Neuronal stem cell (in vitro differentiated cells): ENCODE results near the gene MCHR1.
A peak's percentile ranks its signal among the peaks of the same experiment; 100 is the strongest.

Source experiments
- DNase-seq: peaks from one replicate; pipeline ENCODE4 v3.0.0-alpha.2; 2013; ENCODE audit warnings: low spot score
- H2AFZ ChIP-seq: one replicate; pipeline ENCODE4 v1.6.1; 2013; ENCODE audit warnings: mild to moderate bottlenecking, low read length, inconsistent platforms
- H2AK5ac ChIP-seq: 2 replicates; pipeline ENCODE4 v1.6.1; 2013; ENCODE audit warnings: low read depth, mild to moderate bottlenecking, inconsistent platforms, low read length, moderate library complexity, mixed read lengths
- H2BK120ac ChIP-seq: 2 replicates; pipeline ENCODE4 v1.6.1; 2013; ENCODE audit warnings: low read depth, mild to moderate bottlenecking, inconsistent platforms, low read length, moderate library complexity, mixed read lengths
- H2BK12ac ChIP-seq: one replicate; pipeline ENCODE4 v1.6.1; 2013; ENCODE audit warnings: low read length, inconsistent platforms
- H2BK15ac ChIP-seq: 2 replicates; pipeline ENCODE4 v1.6.1; 2013; ENCODE audit warnings: mild to moderate bottlenecking, low read length, inconsistent platforms, mixed read lengths
- H2BK5ac ChIP-seq: one replicate; pipeline ENCODE4 v1.6.1; 2013; ENCODE audit warnings: inconsistent platforms, mild to moderate bottlenecking, low read length, moderate library complexity
- H3K14ac ChIP-seq: one replicate; pipeline ENCODE4 v1.6.1; 2013; ENCODE audit warnings: low read length, inconsistent platforms
- H3K18ac ChIP-seq: 2 replicates; pipeline ENCODE4 v1.6.1; 2013; ENCODE audit warnings: low read length, inconsistent platforms
- H3K23ac ChIP-seq: 2 replicates; pipeline ENCODE4 v1.6.1; 2013; ENCODE audit warnings: low read depth, mild to moderate bottlenecking, mixed read lengths, low read length, inconsistent platforms; ENCODE audit not compliant: poor library complexity
- H3K27ac ChIP-seq: replicated peaks from 3 replicates; pipeline ENCODE4 v1.5.1; 2013; ENCODE audit warnings: low read length, inconsistent platforms
- H3K27me3 ChIP-seq, 3 experiments: 2 replicates each; pipeline ENCODE4 v1.6.1; 2013; ENCODE audit warnings: low read length in 3 of 3, mild to moderate bottlenecking in 2 of 3, inconsistent platforms in 1 of 3, low read depth in 1 of 3, mixed read lengths in 1 of 3, moderate library complexity in 1 of 3; ENCODE audit not compliant: control insufficient read depth in 3 of 3, insufficient read depth in 3 of 3
- H3K36me3 ChIP-seq, 2 donors: replicated peaks in 1 of 2; 2 replicates each; pipeline ENCODE4 v1.6.1; 2013; ENCODE audit warnings: low read length in 2 of 2; ENCODE audit not compliant: control insufficient read depth in 2 of 2, insufficient read depth in 2 of 2
- H3K4ac ChIP-seq: 2 replicates; pipeline ENCODE4 v1.6.1; 2013; ENCODE audit warnings: inconsistent platforms, mild to moderate bottlenecking, low read length, moderate library complexity
- H3K4me1 ChIP-seq, 2 donors: 1 replicate in 1 of 2; 2 replicates in 1 of 2; pipeline ENCODE4 v1.6.1; 2013; ENCODE audit warnings: low read length in 2 of 2, low read depth in 1 of 2; ENCODE audit not compliant: control insufficient read depth in 2 of 2, insufficient read depth in 1 of 2
- H3K4me2 ChIP-seq: one replicate; pipeline ENCODE4 v1.6.1; 2013; ENCODE audit warnings: mild to moderate bottlenecking, low read length, inconsistent platforms; ENCODE audit not compliant: insufficient read depth, poor library complexity, severe bottlenecking
- H3K4me3 ChIP-seq, 2 donors: 2 replicates each; pipeline ENCODE4 v1.5.1; 2013; ENCODE audit warnings: low read length in 2 of 2, mild to moderate bottlenecking in 2 of 2, inconsistent platforms in 1 of 2, moderate library complexity in 1 of 2
- H3K79me1 ChIP-seq: one replicate; pipeline ENCODE4 v1.6.1; 2013; ENCODE audit warnings: low read depth, mild to moderate bottlenecking, inconsistent platforms, low read length, moderate library complexity
- H3K9ac ChIP-seq: one replicate; pipeline ENCODE4 v1.6.1; 2013; ENCODE audit warnings: mild to moderate bottlenecking, low read depth, low read length, inconsistent platforms; ENCODE audit not compliant: poor library complexity
- H3K9me3 ChIP-seq, 2 donors: replicated peaks in 1 of 2; 2 replicates each; pipeline versions ENCODE3 to v1.6.1; 2013; ENCODE audit warnings: low read length in 2 of 2, mild to moderate bottlenecking in 2 of 2, inconsistent platforms in 1 of 2, low read depth in 1 of 2, mixed read lengths in 1 of 2, moderate library complexity in 1 of 2; ENCODE audit not compliant: control insufficient read depth in 2 of 2, insufficient read depth in 1 of 2
- H4K8ac ChIP-seq: one replicate; pipeline ENCODE4 v1.6.1; 2013; ENCODE audit warnings: low read depth, mild to moderate bottlenecking, inconsistent platforms, low read length, moderate library complexity
- H4K91ac ChIP-seq: one replicate; pipeline ENCODE4 v1.6.1; 2013; ENCODE audit warnings: low read length, low read depth, mild to moderate bottlenecking, inconsistent platforms; ENCODE audit not compliant: poor library complexity
- WGBS, 2 donors: extraction: QIAGEN DNeasy Blood & Tissue Kit; methylation state at CpG; one replicate each; pipeline ENCODE4 v1.1.7; 2013; ENCODE audit warnings: missing lambda C conversion rate in 2 of 2, mixed read lengths in 1 of 2; ENCODE audit not compliant: insufficient read length in 2 of 2, insufficient replicate concordance in 1 of 2; ENCODE audit errors: extremely low coverage in 2 of 2; 5-methylcytosine and 5-hydroxymethylcytosine counted together

MCHR1 gene

DNA sequence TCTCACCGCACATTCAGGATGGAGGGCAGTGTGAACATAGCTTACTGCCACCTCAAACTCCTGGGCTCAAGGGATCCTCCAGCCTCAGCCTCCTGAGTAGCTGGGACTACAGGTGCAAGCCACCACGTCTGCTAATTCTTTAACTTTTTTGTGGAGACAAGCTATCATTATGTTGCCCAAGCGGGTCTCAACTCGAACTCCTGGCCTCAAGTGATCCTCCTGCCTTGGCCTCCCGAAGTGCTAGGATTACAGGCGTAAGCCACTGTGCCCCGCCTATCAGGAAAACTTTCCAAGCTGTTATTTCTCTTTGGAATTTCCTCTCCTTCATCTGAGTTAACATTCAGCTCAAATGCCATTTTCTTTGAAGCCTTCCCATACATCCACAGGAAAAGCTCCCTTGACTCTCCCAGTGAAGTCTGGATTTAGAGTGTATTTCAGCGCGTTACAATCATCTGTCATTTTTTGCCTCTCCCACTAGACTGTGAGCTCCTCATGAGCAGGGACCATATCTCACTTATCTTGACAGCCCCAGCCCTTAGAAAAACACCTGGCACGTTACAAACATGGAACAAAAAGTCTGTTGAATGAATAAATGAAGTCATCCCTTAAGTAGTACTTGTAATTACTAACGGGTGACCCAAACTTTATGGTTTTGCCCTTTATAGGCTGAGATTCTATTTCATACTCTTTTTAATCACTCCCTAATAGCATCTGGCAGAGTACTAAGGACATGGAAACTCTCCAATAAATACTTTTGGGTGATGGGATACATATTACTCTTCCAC, 45.0 kb upstream of the MCHR1 start:
- no CpG with 5 or more reads among the region's 11 CpGs for WGBS, 2 donors
- H2BK12ac ChIP-seq: no peak overlapping the region
- H3K4ac ChIP-seq: no peak overlapping the region
- H2BK15ac ChIP-seq: no peak overlapping the region
- peaks cover 0 to 18% of the 10 kb centered on the region in 2 donors for H3K9me3 ChIP-seq
- H3K23ac ChIP-seq: no peak overlapping the region
- H3K4me1 ChIP-seq: peaks cover 5 to 12% of the 10 kb centered on the region in 2 donors
- H2BK120ac ChIP-seq: no peak overlapping the region
- no peak overlapping the region for H3K18ac ChIP-seq
- no peak for DNase-seq
- H2AFZ ChIP-seq: no peak overlapping the region
- H3K4me2 ChIP-seq: no peak overlapping the region
- H4K8ac ChIP-seq: no peak overlapping the region
- H2AK5ac ChIP-seq: no peak overlapping the region
- no peaks in the 10 kb centered on the region for H3K27me3 ChIP-seq
- no peak overlapping the region for H3K27ac ChIP-seq
- no peak overlapping the region for H3K9ac ChIP-seq
- peaks cover 12% of the 10 kb centered on the region for H3K79me1 ChIP-seq
- H3K4me3 ChIP-seq: no peak overlapping the region
- H2BK5ac ChIP-seq: no peak overlapping the region
- H3K36me3 ChIP-seq: no peaks in the 10 kb centered on the region
- H4K91ac ChIP-seq: no peak overlapping the region
- no peak overlapping the region for H3K14ac ChIP-seq

DNA sequence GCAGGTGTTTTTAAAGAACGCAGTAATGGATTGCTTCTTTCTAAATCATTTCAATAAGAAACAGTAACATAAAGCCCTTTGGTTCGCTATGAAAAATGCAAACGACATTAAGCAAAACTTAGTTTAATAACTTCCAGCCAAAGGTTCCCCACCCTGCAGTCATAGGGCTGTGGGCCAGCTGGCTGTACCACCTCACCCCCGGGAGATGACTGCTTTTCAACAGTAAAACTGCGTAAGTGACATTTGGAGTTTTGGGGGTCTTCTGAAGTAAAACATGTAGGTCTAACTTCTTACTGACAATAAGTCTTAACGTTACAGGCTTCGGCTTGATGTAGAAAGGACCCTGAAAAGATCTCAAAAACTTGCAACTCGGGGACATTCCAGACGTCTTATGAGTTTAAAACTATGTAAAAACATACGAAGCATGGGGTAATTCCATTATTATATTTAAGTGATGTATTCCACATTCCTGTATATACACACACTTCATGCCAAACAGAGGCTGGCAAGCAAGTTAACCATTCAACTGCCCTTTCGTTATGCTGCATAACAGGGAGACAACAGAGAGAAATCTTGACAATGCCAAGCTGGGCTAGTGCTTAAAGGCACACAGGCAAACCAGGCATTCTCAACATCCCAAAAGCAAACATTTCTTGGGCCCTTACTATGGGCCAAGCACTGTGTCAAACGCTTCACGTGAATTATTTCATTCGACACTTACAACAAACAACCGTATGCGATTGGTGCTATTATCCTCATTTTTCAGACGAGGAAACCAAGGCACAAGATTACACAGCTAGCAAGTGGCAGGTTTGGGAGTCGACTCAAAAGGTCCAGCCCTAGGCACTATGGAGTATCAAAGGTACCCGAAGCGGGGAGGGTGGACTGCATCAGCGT, 44.0 kb upstream of the MCHR1 start:
- peak overlapping the region; percentile 90 for H3K4me2 ChIP-seq
- DNase-seq: no peak
- no peak overlapping the region for H3K4ac ChIP-seq
- no peak overlapping the region for H2BK120ac ChIP-seq
- H3K4me3 ChIP-seq: peak overlapping the region; percentile 62 to 99
- no CpG with 5 or more reads among the region's 21 CpGs for WGBS, 2 donors
- peaks cover 5 to 12% of the 10 kb centered on the region in 2 donors for H3K4me1 ChIP-seq
- no peak overlapping the region for H2BK12ac ChIP-seq
- no peak overlapping the region for H3K18ac ChIP-seq
- no peak overlapping the region for H4K91ac ChIP-seq
- no peaks in the 10 kb centered on the region for H3K36me3 ChIP-seq
- no peak overlapping the region for H2BK15ac ChIP-seq
- H2AFZ ChIP-seq: peak overlapping the region; percentile 97
- no peak overlapping the region for H3K23ac ChIP-seq
- peaks cover 0 to 18% of the 10 kb centered on the region in 2 donors for H3K9me3 ChIP-seq
- no peaks in the 10 kb centered on the region for H3K27me3 ChIP-seq
- no peak overlapping the region for H2AK5ac ChIP-seq
- H4K8ac ChIP-seq: no peak overlapping the region
- peaks cover 12% of the 10 kb centered on the region for H3K79me1 ChIP-seq
- peak overlapping the region; percentile 98 for H3K9ac ChIP-seq
- no peak overlapping the region for H3K27ac ChIP-seq
- no peak overlapping the region for H2BK5ac ChIP-seq
- H3K14ac ChIP-seq: no peak overlapping the region

DNA sequence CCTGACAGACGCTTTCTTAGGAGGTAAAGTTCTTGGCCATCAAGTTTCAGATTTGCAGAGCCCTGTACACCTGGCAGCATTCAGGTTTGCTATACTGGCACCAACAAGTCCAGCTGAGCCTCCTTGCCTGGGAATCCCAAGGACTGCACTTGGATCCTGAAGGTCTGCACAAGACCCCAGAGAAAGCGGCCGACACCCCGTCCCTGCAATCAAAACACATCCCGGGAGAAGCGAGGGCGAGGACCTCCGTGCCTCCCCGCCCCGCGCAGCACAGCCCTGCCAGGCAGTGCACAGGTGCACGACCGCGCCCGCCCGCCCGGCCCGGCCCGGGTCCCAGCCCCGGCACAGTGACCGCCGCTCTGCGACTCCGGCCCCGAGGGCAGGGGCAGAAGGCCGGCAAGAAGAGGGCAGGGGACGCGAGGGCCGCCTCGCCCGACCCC, 43.3 kb upstream of the MCHR1 start:
- Histone ChIP-seq H3K4me1 (peaks cover 5 to 12% of the 10 kb centered on the region in 2 donors), H3K27ac (no peak overlapping the region), H3K4me2 (peak overlapping the region; percentile 90), H4K91ac (no peak overlapping the region), H3K4me3 (peak overlapping the region; percentile 62 to 99), H3K79me1 (peaks cover 12% of the 10 kb centered on the region), H2AK5ac (peak overlapping the region; percentile 61), H3K18ac (peak overlapping the region; percentile 98), H3K36me3 (no peaks in the 10 kb centered on the region), H3K23ac (peak overlapping the region; percentile 90), H3K14ac (peak overlapping the region; percentile 75), H3K4ac (no peak overlapping the region), H3K9ac (peak overlapping the region; percentile 98), H2AFZ (peak overlapping the region; percentile 97), H3K27me3 (no peaks in the 10 kb centered on the region), H2BK15ac (peak overlapping the region; percentile 78), H2BK5ac (peak overlapping the region; percentile 96), H2BK12ac (no peak overlapping the region), H2BK120ac (peak overlapping the region; percentile 30), H3K9me3 (peaks cover 0 to 17% of the 10 kb centered on the region in 2 donors), H4K8ac (no peak overlapping the region)
- no CpG with 5 or more reads among the region's 31 CpGs for WGBS, 2 donors
- DNase-seq: no peak
